ENCODE measurements around the gene MGAT4B.
A peak's percentile ranks its signal among the peaks of the same experiment; 100 is the strongest.

The MGAT4B gene

DNA sequence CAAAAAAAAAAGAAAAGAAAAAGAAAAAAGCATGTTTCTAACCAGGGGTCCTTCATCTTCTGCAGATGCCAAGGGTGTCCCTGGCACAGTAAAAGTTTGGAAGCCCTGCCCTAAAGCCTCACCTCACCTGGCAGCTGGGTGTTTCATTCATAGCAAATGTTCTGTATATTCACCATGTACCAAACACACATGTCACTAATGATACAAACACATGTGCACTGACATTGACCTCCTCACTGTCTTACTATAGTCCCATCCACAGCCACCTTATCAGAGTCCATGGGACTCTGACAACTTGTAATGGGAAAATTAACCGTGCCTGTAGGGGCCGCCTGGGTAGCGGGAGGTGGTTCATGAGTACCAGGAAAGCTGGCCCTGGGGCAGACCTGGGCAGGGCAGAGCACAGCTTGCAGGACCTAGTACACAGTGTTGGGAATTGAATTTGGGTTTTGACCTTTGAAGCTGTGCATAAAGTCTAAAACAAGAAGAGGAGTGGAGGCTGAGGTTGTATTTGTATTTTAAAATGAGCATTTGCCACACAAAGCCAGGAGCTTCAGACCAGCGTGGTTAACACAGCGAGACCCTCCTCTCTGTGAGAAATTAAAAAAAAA lies 6.4 kb upstream of the MGAT4B start:
- TF ChIP-seq, protein P1, sequence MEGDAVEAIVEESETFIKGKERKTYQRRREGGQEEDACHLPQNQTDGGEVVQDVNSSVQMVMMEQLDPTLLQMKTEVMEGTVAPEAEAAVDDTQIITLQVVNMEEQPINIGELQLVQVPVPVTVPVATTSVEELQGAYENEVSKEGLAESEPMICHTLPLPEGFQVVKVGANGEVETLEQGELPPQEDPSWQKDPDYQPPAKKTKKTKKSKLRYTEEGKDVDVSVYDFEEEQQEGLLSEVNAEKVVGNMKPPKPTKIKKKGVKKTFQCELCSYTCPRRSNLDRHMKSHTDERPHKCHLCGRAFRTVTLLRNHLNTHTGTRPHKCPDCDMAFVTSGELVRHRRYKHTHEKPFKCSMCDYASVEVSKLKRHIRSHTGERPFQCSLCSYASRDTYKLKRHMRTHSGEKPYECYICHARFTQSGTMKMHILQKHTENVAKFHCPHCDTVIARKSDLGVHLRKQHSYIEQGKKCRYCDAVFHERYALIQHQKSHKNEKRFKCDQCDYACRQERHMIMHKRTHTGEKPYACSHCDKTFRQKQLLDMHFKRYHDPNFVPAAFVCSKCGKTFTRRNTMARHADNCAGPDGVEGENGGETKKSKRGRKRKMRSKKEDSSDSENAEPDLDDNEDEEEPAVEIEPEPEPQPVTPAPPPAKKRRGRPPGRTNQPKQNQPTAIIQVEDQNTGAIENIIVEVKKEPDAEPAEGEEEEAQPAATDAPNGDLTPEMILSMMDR (IDR thresholded peaks at IDR 0.05; ENCODE audit: low read depth, low read length, missing control alignments), result no peak
- no peak for DNase-seq (ENCODE audit: low read depth)
- no peak overlapping the region for H3K4me3 ChIP-seq (ENCODE audit: low read depth, low read length)

DNA sequence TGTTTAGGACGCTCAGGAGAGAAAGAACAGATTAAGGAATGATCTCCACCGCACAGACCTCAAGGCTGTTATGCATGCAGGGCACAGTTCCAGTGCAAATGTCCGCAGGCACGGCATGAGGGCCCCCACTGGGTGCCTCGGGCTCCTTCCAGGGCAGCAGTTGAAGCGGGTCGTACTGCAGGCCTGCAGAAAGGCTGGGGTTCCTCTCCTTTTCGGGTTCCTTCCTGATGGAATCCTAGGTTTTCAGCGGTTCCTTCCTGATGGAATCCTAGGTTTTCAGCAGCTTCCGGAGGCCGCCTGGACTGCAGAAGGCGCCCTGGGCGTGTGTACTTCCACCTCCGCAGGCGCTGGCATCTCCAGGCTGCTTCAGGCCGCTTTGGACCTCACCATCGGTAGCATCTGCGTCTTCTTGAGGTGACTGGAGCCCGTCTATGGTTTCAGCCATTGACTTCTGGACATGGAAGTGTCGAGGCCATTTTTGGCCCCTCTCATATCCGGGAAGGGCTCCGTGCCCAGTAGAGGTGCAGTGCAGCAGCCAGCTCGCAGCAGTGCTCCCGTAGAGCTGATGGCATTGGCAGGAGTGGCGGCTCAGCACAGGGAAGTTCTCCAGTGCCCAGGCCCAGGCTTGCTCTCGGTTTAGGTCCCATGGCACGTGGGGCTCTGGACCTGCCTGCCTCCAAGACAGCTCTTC lies 5.6 kb upstream of the MGAT4B start:
- TF ChIP-seq, protein P1 (IDR thresholded peaks at IDR 0.05; ENCODE audit: low read depth, low read length, missing control alignments), result no peak
- no peak overlapping the region for H3K4me3 ChIP-seq (ENCODE audit: low read depth, low read length)
- no peak for DNase-seq (ENCODE audit: low read depth)

DNA sequence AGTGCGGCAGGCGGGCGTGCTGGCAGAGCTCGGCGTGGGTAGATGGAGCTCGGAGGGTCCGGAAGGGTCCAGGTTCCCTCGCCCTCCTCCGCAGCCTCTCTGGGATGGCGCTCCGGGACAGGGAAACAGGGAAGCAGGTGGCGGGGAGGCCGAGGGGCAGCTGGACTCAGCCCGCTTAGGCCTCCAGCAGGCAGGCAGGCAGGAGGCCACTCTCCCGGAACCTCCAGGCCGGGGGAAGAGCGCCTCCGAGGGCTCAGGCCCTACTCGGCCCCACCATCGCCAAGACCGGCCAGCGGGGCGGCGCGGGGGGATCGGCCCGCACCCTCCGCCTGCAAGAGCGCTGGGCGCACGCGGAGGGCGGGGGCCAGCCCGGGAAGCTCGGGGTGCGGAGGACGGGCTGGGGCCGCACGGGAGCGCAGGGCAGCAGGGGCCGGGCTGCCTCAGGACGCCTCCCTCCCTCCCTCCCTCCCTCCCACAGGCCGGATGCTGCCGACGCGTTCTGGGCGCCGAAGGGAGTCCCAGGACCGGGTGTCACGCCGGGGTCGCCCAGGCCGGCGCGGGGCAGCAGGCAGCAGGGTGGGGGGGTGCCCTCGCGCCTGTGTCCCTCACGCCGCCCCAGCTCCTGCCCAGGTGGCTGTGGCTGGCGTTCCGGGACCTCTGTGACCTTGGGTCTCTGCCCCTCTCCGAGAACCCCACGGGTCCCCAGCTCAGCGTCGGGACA lies 977 bp downstream of the MGAT4B start:
- TF ChIP-seq, protein P1 (IDR thresholded peaks at IDR 0.05; ENCODE audit: low read depth, low read length, missing control alignments), result no peak
- DNase-seq (ENCODE audit: low read depth), result no peak
- H3K4me3 ChIP-seq (ENCODE audit: low read depth, low read length), result peak overlapping the region; percentile 94

DNA sequence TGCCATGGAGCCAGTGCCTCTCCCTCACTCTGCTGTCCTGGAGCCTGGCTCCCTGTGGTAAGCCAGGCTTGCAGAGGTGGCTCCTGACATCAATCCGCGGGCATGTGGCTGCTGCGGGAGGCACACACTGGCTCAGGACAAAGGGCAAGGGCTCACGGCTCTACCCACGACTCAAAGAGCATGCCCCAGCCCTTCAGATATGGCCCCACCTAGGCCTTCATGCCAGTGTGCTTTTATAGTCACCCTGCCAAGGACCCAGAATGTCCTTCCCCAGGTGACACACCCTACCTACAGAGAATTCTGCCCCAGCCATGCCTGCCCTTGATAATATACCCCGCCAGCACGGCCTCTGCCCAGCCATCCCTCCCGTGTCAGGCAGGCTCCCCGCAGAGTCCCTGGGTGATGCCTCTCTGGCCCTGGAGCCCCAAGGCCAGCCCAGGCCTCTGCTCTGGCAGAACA lies 1.6 kb downstream of the MGAT4B start:
- H3K4me3 ChIP-seq (ENCODE audit: low read depth, low read length), result peak overlapping the region; percentile 94
- no peak for DNase-seq (ENCODE audit: low read depth)
- TF ChIP-seq, protein P1 (IDR thresholded peaks at IDR 0.05; ENCODE audit: low read depth, low read length, missing control alignments), result no peak

DNA sequence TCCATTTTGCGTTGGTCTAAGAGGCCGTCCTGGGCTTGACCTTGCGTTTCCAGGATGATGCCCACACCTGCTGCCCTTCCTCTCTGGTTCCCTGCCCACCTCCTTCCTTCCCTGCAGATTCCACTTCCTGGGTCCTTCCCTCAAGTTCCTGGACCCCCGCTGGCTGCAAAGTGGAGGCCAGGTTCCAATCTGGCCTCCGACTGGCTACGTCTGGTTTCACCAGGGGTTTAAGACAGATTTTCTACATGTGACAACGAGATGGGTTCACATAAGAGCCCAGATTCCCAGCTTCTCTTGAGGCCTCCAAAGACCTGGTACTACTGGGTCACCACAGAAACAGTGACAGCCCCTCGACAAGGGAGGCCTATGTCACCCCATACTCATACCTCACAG lies 2.1 kb downstream of the MGAT4B start:
- no peak for DNase-seq (ENCODE audit: low read depth)
- TF ChIP-seq, protein P1 (IDR thresholded peaks at IDR 0.05; ENCODE audit: low read depth, low read length, missing control alignments), result no peak
- H3K4me3 ChIP-seq (ENCODE audit: low read depth, low read length), result no peak overlapping the region; the same call in 1 of the 2 replicates

DNA sequence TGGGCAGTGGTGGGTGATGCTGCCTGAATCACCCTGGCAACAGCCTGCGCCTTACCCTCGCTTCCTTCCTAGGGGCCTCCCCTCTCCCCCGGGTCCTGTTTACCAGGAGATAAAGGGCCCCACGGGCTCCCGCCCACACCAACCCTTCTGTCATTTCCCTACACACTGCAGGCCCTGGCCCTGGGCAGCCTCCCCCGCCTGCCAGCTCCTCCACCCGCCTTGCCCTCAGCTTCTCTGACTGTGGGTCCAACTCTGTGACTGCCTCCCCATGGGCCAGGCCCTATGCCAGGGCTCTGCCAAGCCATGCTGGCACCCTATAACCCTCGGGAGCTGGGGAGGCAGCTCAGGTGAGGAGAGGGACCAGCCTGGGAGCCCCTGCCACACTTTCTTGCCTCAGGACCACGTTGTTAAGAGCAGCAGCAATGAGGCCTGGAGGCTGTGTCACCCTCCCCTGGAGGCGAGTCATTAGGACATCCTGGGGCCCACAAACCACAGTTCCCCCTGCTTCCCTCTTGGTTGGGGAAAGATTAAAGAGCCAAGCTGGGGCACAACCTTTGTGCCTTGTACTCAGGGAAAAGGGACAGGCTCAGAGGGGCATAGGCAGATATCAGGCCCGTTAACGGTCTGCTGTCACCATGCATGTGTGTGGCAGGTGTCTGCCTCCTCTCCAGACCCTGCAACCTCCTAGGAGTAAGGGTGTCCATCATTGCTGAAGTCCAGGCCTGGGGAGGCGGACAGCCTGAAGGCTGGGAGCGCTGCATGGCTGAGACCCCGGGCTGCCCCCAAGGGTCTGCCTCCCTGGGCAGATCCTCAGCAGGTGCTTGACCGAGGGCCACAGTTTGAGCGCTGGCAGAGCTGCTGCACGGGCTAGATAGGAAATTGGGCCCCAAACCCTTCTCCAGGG lies 2.8 kb downstream of the MGAT4B start:
- TF ChIP-seq, protein P1 (IDR thresholded peaks at IDR 0.05; ENCODE audit: low read depth, low read length, missing control alignments), result no peak
- no peak for DNase-seq (ENCODE audit: low read depth)
- H3K4me3 ChIP-seq (ENCODE audit: low read depth, low read length), result no peak overlapping the region

Data from GM12864 (cell line).